Measurements from ENCODE around the gene DBNDD2.

Gene DBNDD2

DNA sequence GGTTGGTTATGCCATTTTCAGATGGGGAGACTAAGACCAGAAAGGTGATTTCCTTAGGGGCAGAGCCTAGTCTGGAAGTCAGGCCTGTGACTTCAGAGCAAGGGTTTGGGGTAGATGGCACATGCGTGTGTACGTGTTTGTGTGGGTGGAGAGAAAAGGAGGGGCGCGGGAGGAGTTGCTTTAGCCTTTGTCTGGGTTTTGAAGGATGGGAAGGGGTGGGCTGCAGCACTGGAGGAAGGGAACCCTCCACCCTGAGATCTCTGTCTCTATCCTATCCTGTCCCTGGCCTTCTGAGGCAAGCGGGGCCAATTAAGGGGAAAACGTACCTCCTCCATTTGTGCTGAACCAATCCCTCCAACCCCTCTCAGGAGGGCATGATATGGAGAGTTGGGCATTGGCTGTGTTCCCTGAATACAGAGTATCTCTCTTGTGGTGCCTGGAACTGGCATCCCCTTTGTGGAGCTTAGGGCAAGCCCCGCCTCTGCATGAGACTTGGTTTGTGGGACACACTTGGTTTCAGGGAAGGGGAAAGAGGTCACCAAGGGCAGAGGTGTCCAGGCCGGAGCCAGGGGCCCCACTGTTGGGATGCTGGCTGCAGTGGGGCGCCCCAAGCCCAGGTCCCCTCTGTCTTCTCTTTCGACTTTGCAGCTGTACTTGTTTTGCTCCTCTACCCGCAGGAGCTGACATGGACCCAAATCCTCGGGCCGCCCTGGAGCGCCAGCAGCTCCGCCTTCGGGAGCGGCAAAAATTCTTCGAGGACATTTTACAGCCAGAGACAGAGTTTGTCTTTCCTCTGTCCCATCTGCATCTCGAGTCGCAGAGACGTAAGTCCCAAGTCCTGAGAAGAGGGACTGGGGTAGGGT lies at the start of gene DBNDD2:
DBNDD2 (plus strand) TSS at position 507 of the 863 bp plus-strand sequence; CDS start at position 686, 179 bp downstream.
- no peak for DNase-seq

GRCh38 chr20:45359069-45359405 lies 49.1 kb upstream of the DBNDD2 start:
- no peak for DNase-seq

GRCh38 chr20:45359406-45360148 lies 48.5 kb upstream of the DBNDD2 start:
- no peak for DNase-seq

DNA sequence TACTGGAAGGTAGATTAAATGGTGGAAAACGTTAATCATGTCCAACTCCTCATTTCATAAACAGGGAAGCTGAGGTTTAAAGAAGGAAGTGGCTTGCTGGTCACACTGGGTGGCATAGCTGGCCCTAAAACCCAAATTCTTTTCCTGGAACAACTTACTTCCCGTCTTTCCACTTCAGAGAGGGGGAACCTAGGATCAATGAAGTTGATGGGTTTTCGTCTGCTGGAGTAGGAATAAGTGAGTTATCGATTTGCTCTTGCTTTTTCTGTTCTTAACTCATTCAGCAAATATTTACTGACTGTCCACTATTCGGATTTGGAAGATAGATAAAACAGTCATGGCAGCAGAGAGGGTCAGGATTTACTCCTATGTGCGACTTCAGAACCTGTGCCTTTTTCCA lies 46.3 kb upstream of the DBNDD2 start:
- DNase-seq, result no peak

- DNase-seq, result peak; percentile 99
Observed at GRCh38 chr20:45362804-45363610, 45.1 kb upstream of the DBNDD2 start, which contains the start of gene SYS1. SYS1 (plus strand) TSS chr20:45363156; CDS start chr20:45363532, 376 bp downstream.

DNA sequence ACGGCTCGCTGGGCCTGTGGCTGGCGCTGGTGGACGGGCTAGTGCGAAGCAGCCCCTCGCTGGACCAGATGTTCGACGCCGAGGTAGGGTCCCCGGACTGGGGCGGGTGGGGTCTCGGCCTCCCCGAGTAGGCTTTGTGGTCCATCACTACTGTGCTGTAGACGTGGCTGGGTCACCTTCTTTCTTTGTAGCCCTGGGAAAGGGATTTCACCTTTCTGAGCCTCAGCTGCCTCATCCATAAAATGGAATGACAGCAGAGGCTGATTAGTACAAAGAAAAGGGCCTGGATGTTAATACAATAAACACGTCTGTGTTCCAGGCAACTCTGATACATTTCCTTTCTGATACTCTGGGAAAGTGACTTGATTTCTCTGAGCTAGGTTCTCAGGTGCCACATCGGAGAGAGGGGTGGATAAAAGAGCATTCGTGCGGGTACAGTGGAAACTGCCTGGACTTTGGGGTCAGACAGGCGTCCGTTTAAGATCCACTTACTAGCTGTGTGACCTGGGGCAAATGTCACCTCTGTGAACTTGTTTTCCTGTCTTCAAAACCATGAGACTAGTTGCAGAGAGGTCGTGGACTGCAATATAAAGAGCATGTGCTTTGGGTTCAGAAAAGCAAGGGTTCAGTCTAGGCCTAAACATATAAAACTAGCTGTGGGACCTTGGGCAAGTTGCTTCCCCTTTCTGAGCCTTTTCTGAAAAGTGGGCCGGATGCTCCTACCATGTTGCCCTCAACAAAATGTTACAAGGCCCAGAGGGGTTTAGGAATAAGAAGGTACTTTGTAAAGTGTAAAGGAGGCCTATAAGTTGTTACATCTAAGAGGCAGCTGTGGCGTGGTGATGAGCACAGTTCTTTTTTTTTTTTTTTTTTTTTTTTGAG lies 44.2 kb upstream of the DBNDD2 start:
- no peak for DNase-seq

DNA sequence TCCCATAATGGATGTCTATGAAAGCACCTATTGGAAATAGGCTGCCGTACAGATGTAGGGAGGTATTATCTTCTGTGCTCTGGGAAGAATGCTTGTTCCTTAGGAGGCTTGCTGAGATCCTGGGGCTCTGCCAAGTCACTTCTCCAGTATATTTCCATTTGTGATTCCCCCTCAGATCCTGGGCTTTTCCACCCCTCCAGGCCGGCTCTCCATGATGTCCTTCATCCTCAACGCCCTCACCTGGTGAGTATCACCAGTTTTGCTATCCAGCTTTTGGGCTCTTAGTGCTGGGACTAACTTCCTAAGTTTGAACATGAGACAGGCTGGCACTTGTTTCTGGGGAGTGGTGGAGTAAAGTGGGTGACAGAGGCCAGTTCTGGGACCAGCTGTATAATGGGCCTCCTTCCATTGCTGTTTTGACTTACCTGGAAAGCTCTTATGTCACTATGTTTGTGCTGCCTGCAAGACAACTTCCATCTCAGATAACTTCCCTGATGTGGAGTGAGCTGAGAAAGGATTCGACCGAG lies 42.6 kb upstream of the DBNDD2 start:
- DNase-seq, result no peak

DNA sequence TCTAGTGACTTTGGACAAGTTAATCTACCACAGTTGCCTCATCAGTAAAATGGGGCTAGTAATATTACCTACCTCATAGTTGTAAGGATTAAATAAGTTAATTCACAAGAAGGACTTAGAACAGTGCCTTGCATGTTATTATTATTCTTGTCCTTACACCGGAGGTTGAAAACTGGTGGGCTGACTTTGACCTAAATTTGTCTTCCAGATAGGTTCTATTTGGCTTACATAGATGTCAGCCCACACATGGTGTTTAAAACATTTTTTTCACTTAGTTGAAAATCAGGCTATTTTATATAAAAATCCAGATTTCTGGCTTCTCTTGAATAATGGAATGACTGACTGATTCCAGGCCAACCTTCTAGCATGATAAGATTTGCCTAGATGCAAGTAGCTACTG lies 41.9 kb upstream of the DBNDD2 start:
- no peak for DNase-seq

DNA sequence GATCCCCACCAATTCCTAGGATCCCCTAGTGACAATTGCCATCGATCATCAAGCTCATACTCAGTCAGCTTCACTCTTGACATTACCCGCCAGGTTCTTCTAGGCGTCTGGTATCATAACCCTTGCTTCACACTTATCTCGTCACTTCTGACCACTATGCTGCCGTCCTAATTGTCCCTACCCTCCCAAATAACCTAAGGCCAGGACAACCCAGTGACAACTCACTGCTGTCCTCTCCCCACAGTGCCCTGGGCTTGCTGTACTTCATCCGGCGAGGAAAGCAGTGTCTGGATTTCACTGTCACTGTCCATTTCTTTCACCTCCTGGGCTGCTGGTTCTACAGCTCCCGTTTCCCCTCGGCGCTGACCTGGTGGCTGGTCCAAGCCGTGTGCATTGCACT lies 41.5 kb upstream of the DBNDD2 start:
- DNase-seq, result no peak

DNA sequence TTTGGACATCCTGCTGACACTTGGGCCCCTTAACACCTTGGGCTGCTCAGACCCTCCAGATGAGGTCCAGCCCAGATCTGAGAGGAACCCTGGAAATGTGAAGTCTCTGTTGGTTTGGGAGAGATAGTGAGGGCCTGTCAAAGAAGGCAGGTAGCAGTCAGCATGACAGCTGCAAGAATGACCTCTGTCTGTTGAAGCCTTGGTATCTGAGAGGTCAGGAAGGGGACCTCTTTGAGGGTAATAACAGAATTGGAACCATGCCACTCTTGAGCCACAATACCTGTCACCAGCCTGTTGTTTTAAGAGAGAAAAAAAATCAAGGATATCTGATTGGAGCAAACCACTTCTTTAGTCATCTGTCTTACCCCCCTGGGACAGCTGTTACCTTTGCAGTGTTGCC lies 41.0 kb upstream of the DBNDD2 start:
- no peak for DNase-seq

GRCh38 chr20:45368221-45368980 lies 39.7 kb upstream of the DBNDD2 start:
- DNase-seq, result no peak

- DNase-seq, result no peak
Observed at GRCh38 chr20:45370571-45371160, 37.4 kb upstream of the DBNDD2 start.

GRCh38 chr20:45372241-45372640 lies 35.8 kb upstream of the DBNDD2 start:
- DNase-seq, result no peak

- DNase-seq, result no peak
Observed at GRCh38 chr20:45372646-45373352, 35.3 kb upstream of the DBNDD2 start.

DNA sequence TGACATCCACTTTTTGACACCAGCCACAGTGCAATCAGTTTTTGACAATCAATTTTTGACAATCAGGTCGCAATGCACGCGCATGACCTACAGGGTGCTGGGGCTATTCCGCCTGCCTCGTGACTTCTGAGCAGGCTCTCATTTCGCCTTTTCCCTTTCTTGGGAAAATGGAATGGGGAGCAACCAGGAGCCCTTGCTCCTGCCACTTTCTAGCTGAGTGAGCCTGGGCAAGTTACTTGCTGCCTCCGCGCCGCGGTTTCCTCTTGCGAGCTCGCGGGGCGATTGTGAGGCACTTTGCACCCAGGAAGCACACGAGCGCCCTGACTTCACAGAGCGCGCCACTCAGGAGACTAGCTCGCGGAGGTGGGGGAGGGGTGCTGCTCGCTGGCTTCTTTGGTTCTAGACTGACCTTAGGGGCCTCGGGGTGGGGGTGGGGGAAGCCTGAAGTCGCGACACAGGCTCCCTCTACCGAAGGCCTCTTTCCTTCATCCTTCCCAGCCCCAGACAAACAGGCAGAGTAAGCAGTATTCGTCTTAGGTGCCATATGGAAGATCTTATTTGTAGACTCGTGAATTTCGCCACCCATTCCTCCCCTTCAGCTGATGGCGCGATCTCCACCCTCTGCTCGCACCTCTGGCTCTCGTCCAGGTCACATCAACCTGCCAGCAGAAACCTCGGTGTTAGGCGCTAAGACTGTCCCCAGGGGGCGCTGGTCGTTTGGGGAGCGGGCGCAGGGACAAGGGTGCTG lies 34.6 kb upstream of the DBNDD2 start:
- DNase-seq, result no peak

GRCh38 chr20:45374101-45374467 lies 34.0 kb upstream of the DBNDD2 start:
- no peak for DNase-seq

GRCh38 chr20:45374966-45375365 lies 33.1 kb upstream of the DBNDD2 start:
- DNase-seq, result no peak

DNA sequence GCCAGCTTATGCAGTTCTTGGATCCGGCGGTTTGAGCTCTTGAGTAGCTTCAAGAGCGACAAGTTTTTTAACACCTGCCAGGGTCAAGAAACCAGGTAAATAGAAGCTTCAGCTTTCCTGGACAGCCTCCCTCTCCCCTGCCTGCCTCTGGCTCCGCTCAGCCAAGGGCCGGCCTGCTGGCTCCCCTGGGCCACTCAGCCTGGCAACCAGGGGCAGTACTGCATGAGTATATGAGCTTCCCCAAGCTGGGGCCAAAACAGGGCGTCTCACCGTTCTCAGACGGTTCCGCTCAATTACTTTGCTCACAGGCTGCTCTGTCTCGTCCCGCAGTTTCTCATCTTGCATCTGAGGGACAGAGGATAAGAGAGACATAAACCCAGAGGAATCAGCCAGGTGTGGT lies 30.8 kb upstream of the DBNDD2 start:
- DNase-seq, result no peak

GRCh38 chr20:45378191-45378590 lies 29.9 kb upstream of the DBNDD2 start, which contains the start of gene TP53TG5:
TP53TG5 (minus strand) TSS chr20:45378325; CDS start chr20:45378236, 89 bp downstream.
- no peak for DNase-seq
